ENCODE measurements around the gene FRMD3.
"Not testable (repeated sequence)": the region's sequence is repeated elsewhere in the genome, so short reads cannot be mapped to it uniquely, and the experiment has no call there.

FRMD3 gene

GRCh38 chr9:83523684-83524083 lies 14.5 kb downstream of the FRMD3 start:
- TF ChIP-seq CTCF (IDR thresholded peaks at IDR 0.05; ENCODE audit: extremely low read depth, missing control alignments) = no peak
- DNase-seq (ENCODE audit: low spot score) = no peak

- no peak for DNase-seq (ENCODE audit: low spot score)
- no peak for TF ChIP-seq CTCF (IDR thresholded peaks at IDR 0.05; ENCODE audit: extremely low read depth, missing control alignments)
Observed at GRCh38 chr9:83521411-83521810, 16.8 kb downstream of the FRMD3 start.

GRCh38 chr9:83521011-83521410 lies 17.2 kb downstream of the FRMD3 start:
- no peak for TF ChIP-seq CTCF (IDR thresholded peaks at IDR 0.05; ENCODE audit: extremely low read depth, missing control alignments)

GRCh38 chr9:83520292-83520691 lies 17.9 kb downstream of the FRMD3 start:
- no peak for DNase-seq (ENCODE audit: low spot score)
- no peak for TF ChIP-seq CTCF (IDR thresholded peaks at IDR 0.05; ENCODE audit: extremely low read depth, missing control alignments)

More at GRCh38 chr9:83521011-83521410, 17.2 kb downstream of the FRMD3 start:
- no peak for DNase-seq (ENCODE audit: low spot score)

- DNase-seq (ENCODE audit: low spot score) = not testable (repeated sequence)
Observed at GRCh38 chr9:83517980-83518379, 20.2 kb downstream of the FRMD3 start.

GRCh38 chr9:83514767-83515166 lies 23.4 kb downstream of the FRMD3 start:
- DNase-seq (ENCODE audit: low spot score) = no peak
- TF ChIP-seq CTCF (IDR thresholded peaks at IDR 0.05; ENCODE audit: extremely low read depth, missing control alignments) = no peak

- no peak for TF ChIP-seq CTCF (IDR thresholded peaks at IDR 0.05; ENCODE audit: extremely low read depth, missing control alignments)
Observed at GRCh38 chr9:83512621-83513020, 25.6 kb downstream of the FRMD3 start.

GRCh38 chr9:83511051-83511450 lies 27.1 kb downstream of the FRMD3 start:
- peak; percentile 21 for DNase-seq (ENCODE audit: low spot score)
- TF ChIP-seq CTCF (IDR thresholded peaks at IDR 0.05; ENCODE audit: extremely low read depth, missing control alignments) = no peak

More at GRCh38 chr9:83512621-83513020, 25.6 kb downstream of the FRMD3 start:
- no peak for DNase-seq (ENCODE audit: low spot score)

Measured in GM20000 (cell line).